ENCODE results near the gene ADARB1. TPM values are rescaled to one million over a fixed set of nuclear protein-coding genes. Genes with fewer than 3 reads are reported as not detected.

The ADARB1 gene
- total RNA-seq, 4 donors from 2014 or later, result 6.8 to 32.2 (median 17.3) TPM

DNA sequence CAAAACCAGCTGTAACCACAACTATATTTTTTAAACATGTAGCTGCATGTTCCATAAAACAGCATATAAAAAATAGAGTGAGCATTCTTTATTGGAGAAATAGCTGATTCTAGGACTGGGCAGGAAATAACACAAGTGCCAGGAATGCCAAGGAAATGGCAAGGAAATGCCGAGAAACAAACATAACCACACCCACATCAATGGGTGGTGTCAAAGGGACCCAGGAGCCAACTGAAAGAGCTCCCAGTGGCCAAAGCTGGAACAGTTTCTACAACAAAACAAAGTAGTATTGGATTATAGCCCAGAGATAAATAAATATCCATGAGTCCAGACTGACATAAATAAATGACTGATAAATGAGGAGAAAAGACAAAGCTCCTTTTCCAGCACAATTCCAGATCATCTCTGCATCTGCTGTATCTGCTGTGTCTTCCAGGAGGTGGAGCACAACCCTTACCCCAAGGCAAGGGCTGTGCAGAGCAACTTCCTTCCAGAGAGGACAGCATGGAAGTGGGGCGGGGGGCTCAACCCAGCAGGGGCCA, 28.1 kb downstream of the ADARB1 start:
- Histone ChIP-seq H3K27ac (peak overlapping the region in 1 of 4 donors; percentile 45), H3K4me3 (no peak overlapping the region), H3K9me3 (no peaks in the 10 kb centered on the region), H3K4me1 (peaks cover 14 to 39% (median 24%) of the 10 kb centered on the region in 4 donors), H3K27me3 (no peaks in the 10 kb centered on the region), H3K36me3 (no peaks in the 10 kb centered on the region)
- DNase-seq, result peak; percentile 35
- 0 to 55% methylated on average over 1 to 2 of the region's 2 CpGs for WGBS, 2 donors (ENCODE audit: low coverage in 1 of 2)
- intact Hi-C loops (cut with DNase I; ENCODE audit: low total_unique reads), result no loop called here
- TF ChIP-seq, protein P1, sequence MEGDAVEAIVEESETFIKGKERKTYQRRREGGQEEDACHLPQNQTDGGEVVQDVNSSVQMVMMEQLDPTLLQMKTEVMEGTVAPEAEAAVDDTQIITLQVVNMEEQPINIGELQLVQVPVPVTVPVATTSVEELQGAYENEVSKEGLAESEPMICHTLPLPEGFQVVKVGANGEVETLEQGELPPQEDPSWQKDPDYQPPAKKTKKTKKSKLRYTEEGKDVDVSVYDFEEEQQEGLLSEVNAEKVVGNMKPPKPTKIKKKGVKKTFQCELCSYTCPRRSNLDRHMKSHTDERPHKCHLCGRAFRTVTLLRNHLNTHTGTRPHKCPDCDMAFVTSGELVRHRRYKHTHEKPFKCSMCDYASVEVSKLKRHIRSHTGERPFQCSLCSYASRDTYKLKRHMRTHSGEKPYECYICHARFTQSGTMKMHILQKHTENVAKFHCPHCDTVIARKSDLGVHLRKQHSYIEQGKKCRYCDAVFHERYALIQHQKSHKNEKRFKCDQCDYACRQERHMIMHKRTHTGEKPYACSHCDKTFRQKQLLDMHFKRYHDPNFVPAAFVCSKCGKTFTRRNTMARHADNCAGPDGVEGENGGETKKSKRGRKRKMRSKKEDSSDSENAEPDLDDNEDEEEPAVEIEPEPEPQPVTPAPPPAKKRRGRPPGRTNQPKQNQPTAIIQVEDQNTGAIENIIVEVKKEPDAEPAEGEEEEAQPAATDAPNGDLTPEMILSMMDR (IDR thresholded peaks at IDR 0.05), result peak in 4 of 5 experiments; percentile 30 to 54 (median 51)
- TF ChIP-seq POLR2A (IDR thresholded peaks at IDR 0.05), result no peak
- in situ Hi-C loops (cut with MboI; ENCODE audit: low pct_ligation_motif_present in 1 of 4, low pct_unique_long_range_greater_than_20kb in 1 of 4, low sequenced_read_pairs in 3 of 4), result no loop called here

DNA sequence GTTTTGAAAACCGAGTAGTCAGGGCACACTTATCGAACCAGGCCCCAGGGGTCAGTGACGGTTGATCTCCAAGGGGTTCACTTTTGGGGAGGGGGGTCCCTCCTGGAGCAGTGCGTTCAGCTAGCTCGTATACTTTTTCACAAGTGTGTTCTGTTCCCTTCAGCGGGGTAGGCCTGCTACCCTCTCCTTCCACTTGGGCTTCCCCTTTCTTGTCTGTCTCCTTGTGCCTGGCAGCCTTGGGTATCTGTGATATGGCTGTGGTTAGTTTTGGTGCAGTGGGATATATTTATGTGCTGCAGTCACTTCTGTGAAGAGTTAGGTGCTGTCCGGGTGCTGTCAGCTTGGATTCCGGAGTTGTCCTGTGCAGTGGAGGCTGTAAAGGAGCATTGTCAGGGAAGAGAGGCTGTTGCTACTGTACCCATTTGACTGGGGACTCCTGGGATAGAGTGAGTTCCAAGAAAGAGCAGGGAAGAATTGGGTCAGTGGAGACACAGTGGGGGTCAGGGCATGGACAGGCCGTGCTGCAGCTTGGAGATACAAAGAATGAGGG, 29.7 kb downstream of the ADARB1 start:
- Histone ChIP-seq H3K27me3 (no peaks in the 10 kb centered on the region), H3K36me3 (no peaks in the 10 kb centered on the region), H3K4me1 (peaks cover 14 to 41% (median 24%) of the 10 kb centered on the region in 4 donors), H3K9me3 (no peaks in the 10 kb centered on the region), H3K4me3 (no peak overlapping the region), H3K27ac (peak overlapping the region in 2 of 4 donors; percentile 4 to 59)
- DNase-seq, result no peak
- WGBS, 2 donors (ENCODE audit: low coverage in 1 of 2), result 78 to 85% methylated on average over 7 to 9 of the region's 9 CpGs
- intact Hi-C loops (cut with DNase I; ENCODE audit: low total_unique reads), result no loop called here
- TF ChIP-seq, protein P1 (IDR thresholded peaks at IDR 0.05), result no peak
- TF ChIP-seq EP300 (IDR thresholded peaks at IDR 0.05; ENCODE audit: low read depth) (no peak), POLR2A (IDR thresholded peaks at IDR 0.05) (no peak), POLR2AphosphoS5 (IDR thresholded peaks at IDR 0.05) (no peak)
- in situ Hi-C loops (cut with MboI; ENCODE audit: low pct_ligation_motif_present in 1 of 4, low pct_unique_long_range_greater_than_20kb in 1 of 4, low sequenced_read_pairs in 3 of 4), result no loop called here

DNA sequence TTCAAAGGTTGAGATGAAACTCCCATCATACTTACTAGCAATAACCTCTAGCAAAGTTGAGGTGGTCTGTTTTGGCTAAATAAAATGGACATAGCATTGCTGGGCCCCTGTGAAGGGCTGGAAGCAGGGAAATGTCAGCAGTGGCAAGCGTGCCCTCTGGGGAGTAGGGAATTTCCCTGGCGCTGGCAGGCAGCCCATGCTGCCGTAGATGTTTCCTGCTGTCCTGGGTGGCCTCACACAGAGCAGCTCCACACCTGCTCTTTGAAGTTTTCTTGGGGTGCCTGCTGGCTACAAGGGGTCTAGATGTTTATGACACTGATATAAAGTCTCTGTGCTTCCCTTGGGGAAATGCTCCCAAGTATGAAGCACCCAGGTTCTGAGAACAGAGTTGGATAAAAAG, 30.2 kb downstream of the ADARB1 start:
- 12% methylated on average over 3 of the region's 3 CpGs; no CpG with 5 or more reads in 1 of the 2 donors for WGBS, 2 donors (ENCODE audit: low coverage in 1 of 2)
- in situ Hi-C loops (cut with MboI; ENCODE audit: low pct_ligation_motif_present in 1 of 4, low pct_unique_long_range_greater_than_20kb in 1 of 4, low sequenced_read_pairs in 3 of 4), result no loop called here
- peak; percentile 66 for DNase-seq

DNA sequence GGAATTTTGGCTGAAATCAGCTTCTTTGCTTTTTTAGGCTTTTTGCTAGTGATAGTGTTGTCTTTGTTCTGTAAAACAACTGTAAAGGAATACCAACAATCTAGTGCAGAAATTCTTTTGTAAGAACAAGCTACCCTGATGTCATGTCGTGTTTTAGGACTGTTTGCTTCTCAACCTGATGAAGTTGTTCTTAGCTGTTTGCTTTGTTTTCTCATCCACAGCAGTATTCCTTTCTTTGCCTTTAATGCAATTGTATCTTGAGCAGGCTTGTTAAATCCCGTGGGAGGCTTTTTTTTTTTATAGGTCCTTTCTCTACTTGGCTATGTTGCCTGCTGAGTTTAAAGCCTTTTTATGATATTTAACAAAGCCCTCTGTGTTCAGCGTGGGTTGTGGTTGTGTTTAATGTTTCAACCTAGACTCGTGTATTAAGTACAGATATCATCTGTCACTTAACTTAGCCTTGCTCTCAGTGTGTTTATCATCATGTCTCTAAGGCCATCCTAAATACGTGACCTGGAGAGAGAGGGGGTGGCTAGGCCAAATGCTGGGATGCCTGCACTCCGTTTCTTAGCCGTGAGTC, 31.6 kb downstream of the ADARB1 start:
- H3K27me3 ChIP-seq, result no peaks in the 10 kb centered on the region
- TF ChIP-seq POLR2A (IDR thresholded peaks at IDR 0.05) (no peak), POLR2AphosphoS5 (IDR thresholded peaks at IDR 0.05) (no peak), EP300 (IDR thresholded peaks at IDR 0.05; ENCODE audit: low read depth) (no peak)
- TF ChIP-seq, protein P1 (IDR thresholded peaks at IDR 0.05), result no peak
- H3K9me3 ChIP-seq, result no peaks in the 10 kb centered on the region
- H3K4me3 ChIP-seq, result no peak overlapping the region
- intact Hi-C loops (cut with DNase I; ENCODE audit: low total_unique reads) (no loop called here), in situ Hi-C loops (cut with MboI; ENCODE audit: low pct_ligation_motif_present in 1 of 4, low pct_unique_long_range_greater_than_20kb in 1 of 4, low sequenced_read_pairs in 3 of 4) (no loop called here)
- peaks cover 21 to 58% (median 28%) of the 10 kb centered on the region in 4 donors for H3K4me1 ChIP-seq
- DNase-seq, result no peak
- WGBS, 2 donors (ENCODE audit: low coverage in 1 of 2), result 34 to 49% methylated on average over 6 to 7 of the region's 7 CpGs
- no peaks in the 10 kb centered on the region for H3K36me3 ChIP-seq
- H3K27ac ChIP-seq, result peak overlapping the region in 3 of 4 donors; percentile 8 to 59 (median 54)

More for the DNA sequence above, 30.2 kb downstream of the ADARB1 start:
- TF ChIP-seq POLR2AphosphoS5 (IDR thresholded peaks at IDR 0.05) (no peak), POLR2A (IDR thresholded peaks at IDR 0.05) (no peak), EP300 (IDR thresholded peaks at IDR 0.05; ENCODE audit: low read depth) (no peak)
- TF ChIP-seq, protein P1 (IDR thresholded peaks at IDR 0.05), result no peak
- peaks cover 18 to 46% (median 25%) of the 10 kb centered on the region in 4 donors for H3K4me1 ChIP-seq
- H3K36me3 ChIP-seq, result no peaks in the 10 kb centered on the region
- intact Hi-C loops (cut with DNase I; ENCODE audit: low total_unique reads), result no loop called here
- no peaks in the 10 kb centered on the region for H3K9me3 ChIP-seq
- H3K27me3 ChIP-seq, result no peaks in the 10 kb centered on the region
- H3K27ac ChIP-seq, result peak overlapping the region in 2 of 4 donors; percentile 4 to 59
- no peak overlapping the region for H3K4me3 ChIP-seq

Data from transverse colon (tissue), 4 donors.